HG03045 (cell line): Measurements from ENCODE around the gene CRYBG2.

Experiments
- ATAC-seq: cut with Tn5 transposase; IDR thresholded peaks from one replicate; pipeline ENCODE4 v1.9.1; 2021; ENCODE audit warnings: mild to moderate bottlenecking, moderate library complexity; ENCODE audit not compliant: unreplicated experiment

Gene CRYBG2

GRCh38 chr1:26282401-26282918 is 71.5 kb downstream of the CRYBG2 start:
- no peak for ATAC-seq

GRCh38 chr1:26281971-26282370 is 72.0 kb downstream of the CRYBG2 start:
- ATAC-seq, result no peak

- ATAC-seq, result no peak
These were observed 72.6 kb downstream of the CRYBG2 start for GRCh38 chr1:26281091-26281958.

- ATAC-seq, result no peak
These were observed 73.4 kb downstream of the CRYBG2 start for GRCh38 chr1:26280333-26281042.

GRCh38 chr1:26279456-26280332 is 74.2 kb downstream of the CRYBG2 start, which contains the start of gene SH3BGRL3:
Gene SH3BGRL3, plus strand, starts transcription at chr1:26280086. Its CDS starts 70 bp downstream, at chr1:26280156.
- peak; percentile 76 for ATAC-seq

- peak; percentile 1 for ATAC-seq
These were observed 75.0 kb downstream of the CRYBG2 start for GRCh38 chr1:26278724-26279455.

- ATAC-seq, result no peak
These were observed 75.6 kb downstream of the CRYBG2 start for GRCh38 chr1:26278303-26278702.

- no peak for ATAC-seq
These were observed 76.2 kb downstream of the CRYBG2 start for GRCh38 chr1:26277719-26278118.

- ATAC-seq, result no peak
These were observed 76.7 kb downstream of the CRYBG2 start for GRCh38 chr1:26277261-26277661.

- no peak for ATAC-seq
These were observed 77.5 kb downstream of the CRYBG2 start for GRCh38 chr1:26276432-26276838.

GRCh38 chr1:26275580-26276431 is 78.1 kb downstream of the CRYBG2 start:
- ATAC-seq, result no peak

GRCh38 chr1:26274801-26275425 is 79.0 kb downstream of the CRYBG2 start:
- no peak for ATAC-seq
